Neural cell (in vitro differentiated cells): ENCODE results near the gene LRTM1. TPM values are rescaled to one million over a fixed set of nuclear protein-coding genes. Genes with fewer than 3 reads are reported as not detected.

Experiments
- H2AFZ ChIP-seq: fragments of 200-600, 300-800 bp; sonication (generic), shearing (Covaris generic); 2 replicates; pipeline ENCODE4 v1.6.0; 2014; ENCODE audit warnings: low read depth, mild to moderate bottlenecking, antibody characterized with exemption, low read length, moderate library complexity
- H3F3A ChIP-seq: fragments of 200-600 bp; shearing (Covaris generic); 2 replicates; pipeline ENCODE4 v1.6.1; 2016; ENCODE audit warnings: mild to moderate bottlenecking, moderate library complexity, mixed read lengths, antibody characterized with exemption, low read length; ENCODE audit not compliant: insufficient read depth, poor library complexity, severe bottlenecking
- H3K27ac ChIP-seq: fragments of 200-600, 300-800 bp; sonication (generic), shearing (Covaris generic); 2 replicates; pipeline ENCODE4 v1.5.1; 2014; ENCODE audit warnings: mild to moderate bottlenecking, low read length, moderate library complexity
- H3K27me3 ChIP-seq: fragments of 300-800, 200-600 bp; sonication (generic), shearing (Covaris generic); 2 replicates; pipeline ENCODE4 v1.6.0; 2014; ENCODE audit warnings: mild to moderate bottlenecking, low read depth, low read length, moderate library complexity; ENCODE audit not compliant: insufficient read depth
- H3K36me3 ChIP-seq: fragments of 300-800, 200-600 bp; sonication (generic), shearing (Covaris generic); 2 replicates; pipeline ENCODE4 v1.5.1; 2014; ENCODE audit warnings: mild to moderate bottlenecking, antibody characterized with exemption, low read length, moderate library complexity; ENCODE audit not compliant: insufficient read depth
- H3K4me2 ChIP-seq: fragments of 300-800, 200-600 bp; sonication (generic), shearing (Covaris generic); 2 replicates; pipeline ENCODE4 v1.6.0; 2014; ENCODE audit warnings: mild to moderate bottlenecking, low read length
- H3K4me3 ChIP-seq: fragments of 300-800, 200-600 bp; sonication (generic), shearing (Covaris generic); 2 replicates; pipeline ENCODE4 v1.5.1; 2014; ENCODE audit warnings: mild to moderate bottlenecking, low read length, moderate library complexity
- H3K79me2 ChIP-seq: fragments of 200-600 bp; shearing (Covaris generic); replicated peaks from 2 replicates; pipeline ENCODE4 v1.6.0; 2014; ENCODE audit warnings: mild to moderate bottlenecking, low read length, moderate library complexity; ENCODE audit not compliant: insufficient read depth
- H3K9ac ChIP-seq: fragments of 300-800, 200-600 bp; sonication (generic), shearing (Covaris generic); 2 replicates; pipeline ENCODE4 v1.6.1; 2016; ENCODE audit warnings: mild to moderate bottlenecking, low read length, mixed read lengths
- H3K9me2 ChIP-seq: fragments of 200-600 bp; shearing (Covaris generic); 2 replicates; pipeline ENCODE4 v1.6.1; 2016; ENCODE audit warnings: mild to moderate bottlenecking, low read length, mixed read lengths; ENCODE audit not compliant: insufficient read depth
- H3K9me3 ChIP-seq: fragments of 200-600, 300-800 bp; sonication (generic), shearing (Covaris generic); 2 replicates; pipeline ENCODE4 v1.6.1; 2016; ENCODE audit warnings: mild to moderate bottlenecking, mixed run types, low read length, moderate library complexity, mixed read lengths
- H4K20me1 ChIP-seq: fragments of 200-600 bp; shearing (Covaris generic); 2 replicates; pipeline ENCODE4 v1.6.1; 2016; ENCODE audit warnings: mild to moderate bottlenecking, mixed run types; ENCODE audit not compliant: insufficient read depth
- EP300 ChIP-seq: fragments of 450-650 bp; conservative IDR thresholded peaks from 2 replicates; pipeline ENCODE4 v1.6.1; 2014; ENCODE audit warnings: antibody characterized with exemption, mild to moderate bottlenecking, moderate library complexity; ENCODE audit not compliant: poor library complexity, severe bottlenecking
- EZH2 ChIP-seq: fragments of 200-600, 300-800 bp; shearing (Covaris generic), sonication (generic); IDR thresholded peaks from 2 replicates; pipeline ENCODE4 v1.6.1; 2014; ENCODE audit warnings: antibody characterized with exemption, low read length, borderline replicate concordance, mild to moderate bottlenecking; ENCODE audit not compliant: insufficient read depth, poor library complexity, severe bottlenecking
- MXI1 ChIP-seq: fragments of 450-650 bp; conservative IDR thresholded peaks from 2 replicates; pipeline ENCODE4 v1.6.1; 2014; ENCODE audit warnings: antibody characterized with exemption, mild to moderate bottlenecking; ENCODE audit not compliant: poor library complexity, severe bottlenecking
- POLR2AphosphoS5 ChIP-seq: IDR thresholded peaks from 2 replicates; pipeline ENCODE4 v1.6.1; 2012
- RAD21 ChIP-seq: fragments of 450-650 bp; conservative IDR thresholded peaks from 2 replicates; pipeline ENCODE4 v1.6.1; 2014; ENCODE audit warnings: antibody characterized with exemption, mild to moderate bottlenecking, moderate library complexity
- REST ChIP-seq: IDR thresholded peaks from 2 replicates; pipeline ENCODE4 v1.6.1; 2012; ENCODE audit warnings: borderline replicate concordance
- SMC3 ChIP-seq: fragments of 450-650 bp; conservative IDR thresholded peaks from 2 replicates; pipeline ENCODE4 v1.6.1; 2014; ENCODE audit warnings: antibody characterized with exemption, mild to moderate bottlenecking, moderate library complexity; ENCODE audit not compliant: poor library complexity
- TAF1 ChIP-seq: IDR thresholded peaks from 2 replicates; pipeline ENCODE4 v1.6.1; 2012; ENCODE audit warnings: low read depth
- polyA plus RNA-seq: library from polyadenylated mRNA; depleted of rRNA; stranded (reverse); fragments of >200 nt; gene quantifications from 2 replicates; pipeline ENCODE4 v1.2.3, GENCODE V29; 2014
- TF ChIP-seq, protein P1 (sequence below): fragments of 450-650 bp; IDR thresholded peaks from 2 replicates; pipeline ENCODE4 v1.5.1; 2014; ENCODE audit warnings: antibody characterized with exemption, mild to moderate bottlenecking, moderate library complexity; ENCODE audit not compliant: poor library complexity, severe bottlenecking

The LRTM1 gene
- polyA plus RNA-seq, 1 donor from 2014 or later, result not detected

- H2AFZ ChIP-seq, result no peak overlapping the region
- no peaks in the 10 kb centered on the region for H3K9me3 ChIP-seq
- H3F3A ChIP-seq, result no peaks in the 10 kb centered on the region
- no peaks in the 10 kb centered on the region for H3K9me2 ChIP-seq
- H3K9ac ChIP-seq, result no peak overlapping the region
- H3K36me3 ChIP-seq, result no peaks in the 10 kb centered on the region
- no peak overlapping the region for H3K27ac ChIP-seq
- no peaks in the 10 kb centered on the region for H3K27me3 ChIP-seq
- TF ChIP-seq EZH2 (no peak), RAD21 (no peak), TAF1 (no peak), POLR2AphosphoS5 (no peak), EP300 (no peak), SMC3 (no peak)
- no peaks in the 10 kb centered on the region for H4K20me1 ChIP-seq
- no peak overlapping the region for H3K4me3 ChIP-seq
- H3K79me2 ChIP-seq, result no peaks in the 10 kb centered on the region
- no peak overlapping the region for H3K4me2 ChIP-seq
Measured at GRCh38 chr3:54962200-54962599, 34.3 kb upstream of the LRTM1 start.

DNA sequence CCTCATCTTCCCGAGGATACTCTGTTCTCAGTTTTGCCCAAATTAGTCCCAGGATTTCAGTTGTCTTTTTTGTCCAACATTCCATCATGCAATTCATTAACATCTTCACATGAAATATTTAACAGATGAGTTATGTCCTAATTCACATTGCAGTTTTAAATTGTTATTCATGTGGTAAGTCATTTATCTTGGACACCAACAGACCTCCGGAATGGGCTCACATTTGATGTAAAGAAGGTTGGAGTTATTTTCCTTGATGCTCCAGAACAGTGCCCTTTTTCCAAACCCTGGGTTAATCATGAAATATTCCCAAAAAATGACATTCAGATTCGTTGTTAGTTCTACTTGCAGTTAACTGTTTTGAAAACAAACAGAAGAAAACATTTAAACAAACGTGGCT lies 32.8 kb upstream of the LRTM1 start:
- Histone ChIP-seq H2AFZ (no peak overlapping the region), H3K27ac (peak overlapping the region; percentile 60), H3K9me2 (no peaks in the 10 kb centered on the region), H3K79me2 (no peaks in the 10 kb centered on the region), H3K4me3 (peak overlapping the region; percentile 5), H3K9me3 (no peaks in the 10 kb centered on the region), H3K9ac (peak overlapping the region; percentile 20), H3K36me3 (no peaks in the 10 kb centered on the region), H4K20me1 (no peaks in the 10 kb centered on the region), H3F3A (no peaks in the 10 kb centered on the region), H3K4me2 (peak overlapping the region; percentile 15), H3K27me3 (no peaks in the 10 kb centered on the region)
- TF ChIP-seq MXI1, result no peak
- TF ChIP-seq TAF1, result no peak
- TF ChIP-seq EP300, result no peak
- TF ChIP-seq SMC3, result no peak
- no peak for TF ChIP-seq RAD21
- TF ChIP-seq, protein P1, sequence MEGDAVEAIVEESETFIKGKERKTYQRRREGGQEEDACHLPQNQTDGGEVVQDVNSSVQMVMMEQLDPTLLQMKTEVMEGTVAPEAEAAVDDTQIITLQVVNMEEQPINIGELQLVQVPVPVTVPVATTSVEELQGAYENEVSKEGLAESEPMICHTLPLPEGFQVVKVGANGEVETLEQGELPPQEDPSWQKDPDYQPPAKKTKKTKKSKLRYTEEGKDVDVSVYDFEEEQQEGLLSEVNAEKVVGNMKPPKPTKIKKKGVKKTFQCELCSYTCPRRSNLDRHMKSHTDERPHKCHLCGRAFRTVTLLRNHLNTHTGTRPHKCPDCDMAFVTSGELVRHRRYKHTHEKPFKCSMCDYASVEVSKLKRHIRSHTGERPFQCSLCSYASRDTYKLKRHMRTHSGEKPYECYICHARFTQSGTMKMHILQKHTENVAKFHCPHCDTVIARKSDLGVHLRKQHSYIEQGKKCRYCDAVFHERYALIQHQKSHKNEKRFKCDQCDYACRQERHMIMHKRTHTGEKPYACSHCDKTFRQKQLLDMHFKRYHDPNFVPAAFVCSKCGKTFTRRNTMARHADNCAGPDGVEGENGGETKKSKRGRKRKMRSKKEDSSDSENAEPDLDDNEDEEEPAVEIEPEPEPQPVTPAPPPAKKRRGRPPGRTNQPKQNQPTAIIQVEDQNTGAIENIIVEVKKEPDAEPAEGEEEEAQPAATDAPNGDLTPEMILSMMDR, result no peak
- no peak for TF ChIP-seq POLR2AphosphoS5
- no peak for TF ChIP-seq REST
- TF ChIP-seq EZH2, result no peak
